GM19099 (cell line): ENCODE data around the gene MCF2L.

Experiments
- POLR2A ChIP-seq: IDR thresholded peaks from 3 replicates; pipeline ENCODE4 v1.6.1; 2011; ENCODE audit warnings: low read depth; ENCODE audit not compliant: insufficient read length; ENCODE audit errors: extremely low read depth

The MCF2L gene

GRCh38 chr13:113059891-113060290 is 90.9 kb downstream of the MCF2L start:
- TF ChIP-seq POLR2A = no peak

GRCh38 chr13:113060557-113061270 is 91.7 kb downstream of the MCF2L start:
- TF ChIP-seq POLR2A = no peak

- TF ChIP-seq POLR2A = no peak
Observed at GRCh38 chr13:113061271-113061625, 92.2 kb downstream of the MCF2L start.

- TF ChIP-seq POLR2A = no peak
Observed at GRCh38 chr13:113061796-113062425, 92.9 kb downstream of the MCF2L start.

- no peak for TF ChIP-seq POLR2A
Observed at GRCh38 chr13:113062691-113063090, 93.7 kb downstream of the MCF2L start.

- no peak for TF ChIP-seq POLR2A
Observed at GRCh38 chr13:113063091-113063491, 94.1 kb downstream of the MCF2L start.

GRCh38 chr13:113064000-113064533 is 95.1 kb downstream of the MCF2L start:
- no peak for TF ChIP-seq POLR2A

- TF ChIP-seq POLR2A = no peak
Observed at GRCh38 chr13:113064534-113065405, 95.8 kb downstream of the MCF2L start.

GRCh38 chr13:113065406-113066141 is 96.6 kb downstream of the MCF2L start:
- TF ChIP-seq POLR2A = no peak

GRCh38 chr13:113066142-113066455 is 97.1 kb downstream of the MCF2L start:
- no peak for TF ChIP-seq POLR2A

GRCh38 chr13:113066746-113067145 is 97.7 kb downstream of the MCF2L start:
- TF ChIP-seq POLR2A = no peak

- TF ChIP-seq POLR2A = no peak
Observed at GRCh38 chr13:113069861-113070805, 101.1 kb downstream of the MCF2L start.

GRCh38 chr13:113070855-113071254 is 101.8 kb downstream of the MCF2L start:
- TF ChIP-seq POLR2A = no peak

- no peak for TF ChIP-seq POLR2A
Observed at GRCh38 chr13:113072376-113072775, 103.4 kb downstream of the MCF2L start.
